HG03442 (cell line): ENCODE data around the gene AAGAB.

Source experiments
- ATAC-seq: cut with Tn5 transposase; IDR thresholded peaks from one replicate; pipeline ENCODE4 v1.9.1; 2021; ENCODE audit warnings: mild to moderate bottlenecking, moderate library complexity; ENCODE audit not compliant: unreplicated experiment

The AAGAB gene

GRCh38 chr15:67190326-67190725, 64.1 kb downstream of the AAGAB start:
- no peak for ATAC-seq

GRCh38 chr15:67189326-67190051, 65.0 kb downstream of the AAGAB start:
- ATAC-seq, result no peak

- ATAC-seq, result no peak
Observed at GRCh38 chr15:67188551-67189218, 65.8 kb downstream of the AAGAB start.

DNA sequence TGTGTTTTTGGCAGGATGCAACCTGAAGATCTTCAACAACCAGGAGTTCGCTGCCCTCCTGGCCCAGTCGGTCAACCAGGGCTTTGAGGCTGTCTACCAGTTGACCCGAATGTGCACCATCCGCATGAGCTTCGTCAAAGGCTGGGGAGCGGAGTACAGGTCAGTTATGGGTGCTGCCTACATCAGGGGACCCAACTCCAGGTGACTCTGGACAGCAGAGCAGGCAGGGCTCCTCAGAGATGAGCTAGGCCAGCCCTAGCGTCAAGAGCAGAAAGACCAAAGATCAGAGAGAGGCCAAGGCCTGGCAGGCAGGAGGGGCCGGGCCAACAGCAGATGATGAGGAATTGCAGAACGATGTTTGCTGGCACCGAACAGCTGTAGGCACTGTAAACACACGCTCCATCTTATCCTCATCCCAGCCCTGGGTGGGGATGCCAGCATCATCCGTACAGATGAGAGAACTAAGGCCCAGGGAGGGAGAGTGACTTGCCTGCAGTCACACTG, 67.1 kb downstream of the AAGAB start:
- no peak for ATAC-seq

GRCh38 chr15:67186688-67187087, 67.8 kb downstream of the AAGAB start:
- ATAC-seq, result no peak

DNA sequence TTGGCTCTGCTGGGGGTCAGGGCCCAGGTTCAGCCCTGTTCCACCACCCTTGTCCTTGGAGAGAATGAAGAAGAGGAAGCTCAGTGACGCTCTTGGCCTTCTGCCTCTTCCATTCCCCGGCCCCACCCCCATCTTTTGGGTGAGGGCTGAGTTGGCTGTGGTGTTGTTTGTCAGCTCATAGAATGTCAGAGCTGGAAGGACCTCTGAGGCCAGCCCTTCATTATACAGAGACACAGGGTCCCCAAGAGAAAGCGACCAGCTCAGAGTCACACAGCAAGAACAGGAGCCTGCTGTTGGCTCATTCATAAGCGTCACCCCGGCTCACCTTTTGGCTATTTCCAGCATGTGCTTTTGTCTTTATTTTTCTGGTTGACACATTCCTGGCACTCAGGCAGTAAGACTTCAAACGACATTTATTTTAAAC, 68.2 kb downstream of the AAGAB start:
- no peak for ATAC-seq

- ATAC-seq, result no peak
Observed at GRCh38 chr15:67185621-67186225, 68.7 kb downstream of the AAGAB start.

DNA sequence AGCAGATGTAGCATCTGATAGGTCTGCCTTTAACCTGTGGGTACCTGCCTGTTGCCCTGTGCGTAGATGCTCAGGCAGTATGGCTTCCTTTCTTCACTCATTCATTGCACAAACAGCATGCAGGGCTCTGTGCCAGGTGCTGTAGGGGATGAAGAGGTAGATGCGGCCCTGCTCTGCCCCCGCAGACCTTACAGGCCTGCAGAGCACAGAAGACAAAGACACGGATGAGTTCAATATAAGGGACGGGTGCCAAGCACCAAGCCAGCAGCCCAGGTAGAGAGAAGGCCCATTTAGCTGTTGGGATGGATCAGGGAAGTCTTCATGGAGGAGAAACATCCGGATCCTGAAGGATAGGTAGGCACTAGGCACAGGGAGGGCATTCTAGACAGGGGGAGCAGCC, 69.4 kb downstream of the AAGAB start:
- no peak for ATAC-seq

GRCh38 chr15:67184208-67184925, 70.1 kb downstream of the AAGAB start:
- ATAC-seq, result no peak

DNA sequence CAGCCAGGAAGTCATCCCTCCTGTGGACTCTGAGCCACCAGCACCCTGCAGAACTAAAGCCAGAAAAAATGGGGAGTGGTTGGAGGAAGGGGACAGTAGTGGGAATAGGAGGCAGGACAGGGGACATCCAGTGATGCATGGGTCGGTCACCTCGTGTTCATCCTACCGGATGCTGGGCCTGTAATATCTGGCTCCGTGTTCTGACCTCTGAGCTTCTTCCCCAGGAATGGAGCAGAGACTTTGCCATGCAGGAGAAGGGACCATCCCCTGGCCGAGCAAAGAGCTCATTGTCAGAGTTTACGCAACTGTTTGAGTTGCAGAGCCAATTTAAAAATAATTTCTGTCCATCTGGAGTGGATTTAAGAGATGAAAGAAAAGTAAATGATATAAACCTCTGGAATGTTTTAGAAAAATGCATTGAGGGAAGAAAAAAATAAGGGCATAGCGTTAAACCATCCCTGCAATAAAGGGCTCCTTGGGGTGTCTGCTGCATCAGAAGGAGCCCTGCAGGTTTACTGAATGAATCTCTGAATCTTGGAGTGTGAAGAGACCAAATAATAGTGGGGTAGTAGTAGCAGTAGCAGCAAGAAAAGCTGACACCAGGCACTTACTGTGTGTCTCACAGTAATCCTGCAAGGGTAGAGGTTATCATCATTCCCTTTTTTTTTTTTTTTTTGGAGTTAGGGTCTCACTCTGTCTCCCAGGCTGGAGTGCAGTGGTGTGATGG, 70.9 kb downstream of the AAGAB start:
- no peak for ATAC-seq

GRCh38 chr15:67181221-67181639, 73.2 kb downstream of the AAGAB start:
- no peak for ATAC-seq

GRCh38 chr15:67180514-67181191, 73.8 kb downstream of the AAGAB start:
- no peak for ATAC-seq

DNA sequence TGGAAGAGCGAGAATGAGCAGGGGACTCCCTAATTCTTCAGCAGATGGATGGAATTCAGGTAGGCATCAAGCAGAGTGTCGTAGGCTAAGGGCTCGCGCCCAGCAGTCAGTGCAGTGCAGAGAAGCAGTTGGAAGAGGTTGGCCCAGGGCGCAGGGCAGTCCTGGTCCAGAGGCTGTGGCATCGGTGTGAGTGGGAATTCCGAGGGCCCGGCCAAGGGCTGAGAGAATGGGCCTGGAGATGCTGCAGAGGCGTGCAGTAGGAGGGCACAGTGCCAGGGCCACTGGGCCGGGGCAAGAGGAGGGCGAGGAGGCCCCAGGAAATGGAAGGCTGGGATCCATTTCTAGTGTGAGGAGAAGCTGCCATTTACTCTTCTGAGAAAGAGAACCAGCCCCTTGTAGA, 74.4 kb downstream of the AAGAB start:
- no peak for ATAC-seq

DNA sequence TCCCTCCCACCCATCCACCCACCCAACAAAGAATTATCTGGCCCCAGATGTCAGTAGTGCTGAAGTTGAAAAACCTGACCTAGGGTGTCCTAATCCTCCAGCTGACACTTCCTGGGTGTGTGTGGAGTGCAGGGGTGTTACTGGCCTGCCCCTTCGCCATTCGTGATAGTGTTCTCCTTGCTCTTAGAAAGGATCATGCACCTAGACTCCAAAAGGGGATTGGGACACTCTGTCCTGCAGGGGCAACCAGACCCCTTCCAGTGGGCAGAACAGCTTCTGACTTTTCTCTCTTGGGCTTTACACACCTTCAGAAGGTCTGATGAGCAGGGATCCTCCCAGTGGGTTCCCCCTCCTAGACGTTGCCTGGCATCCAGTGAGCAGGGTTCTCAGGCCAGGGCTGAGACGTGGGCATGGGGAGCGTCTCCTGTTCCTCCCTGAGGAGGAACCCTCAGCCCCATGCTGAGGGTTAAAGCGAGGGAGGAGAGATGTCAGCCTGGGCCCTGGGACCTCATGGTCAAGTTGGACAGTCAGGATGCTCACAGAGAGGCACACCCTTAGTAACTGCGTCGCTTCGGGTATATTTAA, 75.0 kb downstream of the AAGAB start:
- ATAC-seq, result no peak

GRCh38 chr15:67178569-67179210, 75.8 kb downstream of the AAGAB start:
- ATAC-seq, result no peak

GRCh38 chr15:67177752-67178151, 76.7 kb downstream of the AAGAB start:
- no peak for ATAC-seq

DNA sequence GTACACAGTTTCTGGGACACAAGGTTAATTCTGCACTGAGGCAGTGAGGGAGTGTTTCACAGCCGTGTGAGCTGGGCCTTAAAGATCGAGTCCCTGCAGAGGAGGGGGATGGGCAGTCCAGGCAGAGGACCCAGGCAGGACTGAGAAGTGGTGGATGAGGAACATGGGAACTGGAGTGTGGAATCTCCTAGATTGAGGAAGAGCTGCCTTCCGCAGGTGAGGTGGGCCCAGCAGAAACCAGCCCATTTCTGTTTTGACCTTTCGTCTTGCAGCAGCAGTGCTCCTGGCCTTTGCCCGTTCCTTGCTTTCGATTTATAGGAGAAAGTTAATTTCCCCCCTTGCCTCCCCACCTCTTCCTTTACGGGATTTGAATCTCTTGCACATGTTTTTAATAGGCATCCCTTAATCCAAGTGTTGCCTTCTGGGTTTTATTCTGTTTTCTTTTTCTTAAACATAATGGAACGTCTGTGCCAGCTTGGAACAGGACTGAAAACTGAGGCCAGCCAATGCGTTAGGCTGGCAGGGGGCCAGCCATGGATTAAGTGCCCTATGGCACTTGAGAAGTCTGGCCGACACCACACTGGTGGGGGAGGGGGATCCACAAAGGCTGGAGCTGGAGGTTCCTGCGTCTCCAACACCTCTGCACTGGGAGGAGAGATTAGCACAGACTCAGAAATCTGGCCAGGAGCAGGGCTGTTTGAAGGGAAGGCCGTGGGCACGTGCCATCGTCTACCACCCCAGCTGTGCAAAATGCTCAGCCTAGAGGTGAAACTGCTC, 78.1 kb downstream of the AAGAB start:
- no peak for ATAC-seq

GRCh38 chr15:67175643-67176071, 78.8 kb downstream of the AAGAB start:
- ATAC-seq, result no peak
